Measurements from ENCODE around the gene DAP.

- TF ChIP-seq POLR2A (IDR thresholded peaks at IDR 0.05) = no peak
- TF ChIP-seq, protein P1, sequence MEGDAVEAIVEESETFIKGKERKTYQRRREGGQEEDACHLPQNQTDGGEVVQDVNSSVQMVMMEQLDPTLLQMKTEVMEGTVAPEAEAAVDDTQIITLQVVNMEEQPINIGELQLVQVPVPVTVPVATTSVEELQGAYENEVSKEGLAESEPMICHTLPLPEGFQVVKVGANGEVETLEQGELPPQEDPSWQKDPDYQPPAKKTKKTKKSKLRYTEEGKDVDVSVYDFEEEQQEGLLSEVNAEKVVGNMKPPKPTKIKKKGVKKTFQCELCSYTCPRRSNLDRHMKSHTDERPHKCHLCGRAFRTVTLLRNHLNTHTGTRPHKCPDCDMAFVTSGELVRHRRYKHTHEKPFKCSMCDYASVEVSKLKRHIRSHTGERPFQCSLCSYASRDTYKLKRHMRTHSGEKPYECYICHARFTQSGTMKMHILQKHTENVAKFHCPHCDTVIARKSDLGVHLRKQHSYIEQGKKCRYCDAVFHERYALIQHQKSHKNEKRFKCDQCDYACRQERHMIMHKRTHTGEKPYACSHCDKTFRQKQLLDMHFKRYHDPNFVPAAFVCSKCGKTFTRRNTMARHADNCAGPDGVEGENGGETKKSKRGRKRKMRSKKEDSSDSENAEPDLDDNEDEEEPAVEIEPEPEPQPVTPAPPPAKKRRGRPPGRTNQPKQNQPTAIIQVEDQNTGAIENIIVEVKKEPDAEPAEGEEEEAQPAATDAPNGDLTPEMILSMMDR (IDR thresholded peaks at IDR 0.05 in 8 of 11, conservative IDR thresholded peaks at IDR 0.05 in 3 of 11) = no peak
- no peak for TF ChIP-seq POLR2AphosphoS5 (IDR thresholded peaks at IDR 0.05)
These were observed 33.2 kb downstream of the DAP start for GRCh38 chr5:10727861-10728260.

Data from spleen (tissue), 7 donors.